ENCODE data around the gene WRAP73. TPM values are rescaled to one million over a fixed set of nuclear protein-coding genes. Genes with fewer than 3 reads are reported as not detected.

WRAP73 gene
- polyA plus RNA-seq, 3 donors = 26.1 to 64.9 (median 33.2) TPM

DNA sequence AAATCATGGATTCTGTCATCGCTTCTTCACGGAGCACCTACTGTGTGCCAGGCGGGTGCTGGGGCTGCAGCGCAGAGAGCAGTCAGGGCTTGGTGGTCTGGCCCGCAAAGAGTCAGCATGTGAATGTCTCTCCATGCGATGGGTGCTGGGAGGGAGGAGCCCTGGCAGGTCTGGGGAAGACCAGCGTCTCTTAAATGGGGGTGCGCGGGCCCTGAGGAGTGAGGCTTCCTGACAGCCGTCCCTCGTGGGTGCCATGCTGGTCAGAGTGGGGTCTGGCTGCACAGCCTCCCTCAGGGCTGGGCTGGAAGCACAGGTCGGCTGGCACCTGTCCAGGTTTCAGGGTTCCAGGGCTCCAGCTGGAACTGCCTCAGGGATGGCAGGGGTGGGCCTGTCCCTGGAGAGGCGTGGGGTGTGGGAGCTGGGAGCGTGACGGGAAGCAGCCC is 20.9 kb upstream of the WRAP73 start:
- Histone ChIP-seq H2AFZ (ENCODE audit: insufficient read depth, low read depth, low read length, poor library complexity, severe bottlenecking) (no peak overlapping the region), H3K9me3 (replicated peaks in 1 of 2; ENCODE audit: control insufficient read depth in 1 of 2, insufficient read depth in 1 of 2, low read length in 2 of 2) (no peaks in the 10 kb centered on the region), H3K36me3 (replicated peaks in 1 of 2; ENCODE audit: control insufficient read depth in 1 of 2, insufficient read depth in 2 of 2, low read length in 2 of 2) (no peaks in the 10 kb centered on the region), H3K4me3 (replicated peaks in 1 of 3; ENCODE audit: low read depth in 2 of 3, low read length in 3 of 3) (no peak overlapping the region), H3K79me2 (ENCODE audit: insufficient read depth, low read length) (no peaks in the 10 kb centered on the region), H3K4me1 (ENCODE audit: control insufficient read depth in 1 of 2, insufficient read depth in 2 of 2, low read length in 2 of 2) (peaks cover 41 to 57% of the 10 kb centered on the region in 2 donors), H3K27me3 (ENCODE audit: control insufficient read depth in 2 of 2, insufficient read depth in 2 of 2, low read length in 2 of 2) (peaks cover 0 to 2% of the 10 kb centered on the region in 2 donors), H3K4me2 (replicated peaks; ENCODE audit: extremely low read depth, low read length, poor library complexity, severe bottlenecking) (no peak overlapping the region), H3K27ac (ENCODE audit: low read depth in 1 of 2, low read length in 2 of 2) (no peak overlapping the region), H4K20me1 (ENCODE audit: insufficient read depth, low read length) (no peaks in the 10 kb centered on the region), H3K9ac (ENCODE audit: insufficient read depth, low read length, poor library complexity, severe bottlenecking) (no peak overlapping the region)
- H3K4me1 Mint-ChIP-seq = peaks cover 45% of the 10 kb centered on the region
- 87% methylated on average over 14 of the region's 15 CpGs for WGBS (ENCODE audit: insufficient coverage)
- no peak overlapping the region for H3K27ac Mint-ChIP-seq
- intact Hi-C loops (cut with micrococcal nuclease) = no loop called here
- no peak for DNase-seq
- TF ChIP-seq, protein P1, sequence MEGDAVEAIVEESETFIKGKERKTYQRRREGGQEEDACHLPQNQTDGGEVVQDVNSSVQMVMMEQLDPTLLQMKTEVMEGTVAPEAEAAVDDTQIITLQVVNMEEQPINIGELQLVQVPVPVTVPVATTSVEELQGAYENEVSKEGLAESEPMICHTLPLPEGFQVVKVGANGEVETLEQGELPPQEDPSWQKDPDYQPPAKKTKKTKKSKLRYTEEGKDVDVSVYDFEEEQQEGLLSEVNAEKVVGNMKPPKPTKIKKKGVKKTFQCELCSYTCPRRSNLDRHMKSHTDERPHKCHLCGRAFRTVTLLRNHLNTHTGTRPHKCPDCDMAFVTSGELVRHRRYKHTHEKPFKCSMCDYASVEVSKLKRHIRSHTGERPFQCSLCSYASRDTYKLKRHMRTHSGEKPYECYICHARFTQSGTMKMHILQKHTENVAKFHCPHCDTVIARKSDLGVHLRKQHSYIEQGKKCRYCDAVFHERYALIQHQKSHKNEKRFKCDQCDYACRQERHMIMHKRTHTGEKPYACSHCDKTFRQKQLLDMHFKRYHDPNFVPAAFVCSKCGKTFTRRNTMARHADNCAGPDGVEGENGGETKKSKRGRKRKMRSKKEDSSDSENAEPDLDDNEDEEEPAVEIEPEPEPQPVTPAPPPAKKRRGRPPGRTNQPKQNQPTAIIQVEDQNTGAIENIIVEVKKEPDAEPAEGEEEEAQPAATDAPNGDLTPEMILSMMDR (IDR thresholded peaks at IDR 0.05) = no peak
- peaks cover 0 to 14% (median 5%) of the 10 kb centered on the region in 3 donors for H3K27me3 Mint-ChIP-seq (ENCODE audit: low read depth in 3 of 3)
- H3K9me3 Mint-ChIP-seq = no peaks in the 10 kb centered on the region
- H3K36me3 Mint-ChIP-seq = peaks cover 0 to 5% of the 10 kb centered on the region in 2 donors
- no peak overlapping the region for H3K4me3 Mint-ChIP-seq

- H3K9me3 Mint-ChIP-seq = no peaks in the 10 kb centered on the region
- Histone ChIP-seq H3K27me3 (ENCODE audit: control insufficient read depth in 2 of 2, insufficient read depth in 2 of 2, low read length in 2 of 2) (peaks cover 0 to 2% of the 10 kb centered on the region in 2 donors), H3K4me2 (replicated peaks; ENCODE audit: extremely low read depth, low read length, poor library complexity, severe bottlenecking) (no peak overlapping the region), H3K4me3 (replicated peaks in 1 of 3; ENCODE audit: low read depth in 2 of 3, low read length in 3 of 3) (no peak overlapping the region), H3K79me2 (ENCODE audit: insufficient read depth, low read length) (no peaks in the 10 kb centered on the region), H3K9ac (ENCODE audit: insufficient read depth, low read length, poor library complexity, severe bottlenecking) (no peak overlapping the region), H4K20me1 (ENCODE audit: insufficient read depth, low read length) (no peaks in the 10 kb centered on the region), H3K4me1 (ENCODE audit: control insufficient read depth in 1 of 2, insufficient read depth in 2 of 2, low read length in 2 of 2) (peaks cover 37 to 59% of the 10 kb centered on the region in 2 donors), H3K27ac (ENCODE audit: low read depth in 1 of 2, low read length in 2 of 2) (no peak overlapping the region), H3K36me3 (replicated peaks in 1 of 2; ENCODE audit: control insufficient read depth in 1 of 2, insufficient read depth in 2 of 2, low read length in 2 of 2) (no peaks in the 10 kb centered on the region), H3K9me3 (replicated peaks in 1 of 2; ENCODE audit: control insufficient read depth in 1 of 2, insufficient read depth in 1 of 2, low read length in 2 of 2) (no peaks in the 10 kb centered on the region), H2AFZ (ENCODE audit: insufficient read depth, low read depth, low read length, poor library complexity, severe bottlenecking) (no peak overlapping the region)
- H3K36me3 Mint-ChIP-seq = peaks cover 0 to 5% of the 10 kb centered on the region in 2 donors
- peaks cover 0 to 13% (median 5%) of the 10 kb centered on the region in 3 donors for H3K27me3 Mint-ChIP-seq (ENCODE audit: low read depth in 3 of 3)
- TF ChIP-seq, protein P1 (IDR thresholded peaks at IDR 0.05) = no peak
- 97% methylated on average over 7 of the region's 9 CpGs for WGBS (ENCODE audit: insufficient coverage)
- intact Hi-C loops (cut with micrococcal nuclease) = no loop called here
- no peak overlapping the region for H3K4me3 Mint-ChIP-seq
- H3K4me1 Mint-ChIP-seq = peaks cover 43% of the 10 kb centered on the region
- no peak overlapping the region for H3K27ac Mint-ChIP-seq
- no peak for DNase-seq
These were observed 20.1 kb upstream of the WRAP73 start for GRCh38 chr1:3669971-3670431.

All from CD14-positive monocyte (primary cell).